DND-41 (cell line): Measurements from ENCODE around the gene GAN.

ENCODE experiments used
- EZH2 ChIP-seq: IDR thresholded peaks from 3 replicates; pipeline ENCODE4 v1.6.1; 2012; ENCODE audit warnings: borderline replicate concordance, low read depth, mild to moderate bottlenecking, moderate library complexity, low read length, inconsistent platforms; ENCODE audit not compliant: severe bottlenecking
- TF ChIP-seq, protein P1 (sequence below): IDR thresholded peaks from 2 replicates; pipeline ENCODE4 v1.5.1; 2012; ENCODE audit warnings: borderline replicate concordance, low read length, moderate library complexity, mild to moderate bottlenecking; ENCODE audit not compliant: poor library complexity, severe bottlenecking; ENCODE audit errors: extremely low read depth

DNA sequence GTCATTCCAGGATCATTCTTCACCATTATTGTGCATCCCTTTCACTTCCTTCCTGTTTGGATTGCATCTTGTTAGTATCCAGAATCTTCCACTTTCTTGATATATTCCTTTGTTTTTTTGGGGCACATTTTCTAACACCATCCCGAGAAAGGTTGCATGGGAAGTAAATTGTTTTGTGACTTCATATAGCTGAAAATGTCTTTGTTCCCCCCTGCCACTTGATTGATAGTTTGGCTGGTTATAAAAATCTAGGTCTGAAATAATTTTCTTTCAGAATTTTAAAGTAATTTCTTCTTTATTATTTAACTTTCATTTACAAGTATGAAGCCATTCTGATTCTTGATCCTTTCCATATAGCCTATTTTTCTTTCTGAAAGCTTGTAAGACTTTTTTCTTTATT is 32.7 kb downstream of the GAN start:
- TF ChIP-seq, protein P1, sequence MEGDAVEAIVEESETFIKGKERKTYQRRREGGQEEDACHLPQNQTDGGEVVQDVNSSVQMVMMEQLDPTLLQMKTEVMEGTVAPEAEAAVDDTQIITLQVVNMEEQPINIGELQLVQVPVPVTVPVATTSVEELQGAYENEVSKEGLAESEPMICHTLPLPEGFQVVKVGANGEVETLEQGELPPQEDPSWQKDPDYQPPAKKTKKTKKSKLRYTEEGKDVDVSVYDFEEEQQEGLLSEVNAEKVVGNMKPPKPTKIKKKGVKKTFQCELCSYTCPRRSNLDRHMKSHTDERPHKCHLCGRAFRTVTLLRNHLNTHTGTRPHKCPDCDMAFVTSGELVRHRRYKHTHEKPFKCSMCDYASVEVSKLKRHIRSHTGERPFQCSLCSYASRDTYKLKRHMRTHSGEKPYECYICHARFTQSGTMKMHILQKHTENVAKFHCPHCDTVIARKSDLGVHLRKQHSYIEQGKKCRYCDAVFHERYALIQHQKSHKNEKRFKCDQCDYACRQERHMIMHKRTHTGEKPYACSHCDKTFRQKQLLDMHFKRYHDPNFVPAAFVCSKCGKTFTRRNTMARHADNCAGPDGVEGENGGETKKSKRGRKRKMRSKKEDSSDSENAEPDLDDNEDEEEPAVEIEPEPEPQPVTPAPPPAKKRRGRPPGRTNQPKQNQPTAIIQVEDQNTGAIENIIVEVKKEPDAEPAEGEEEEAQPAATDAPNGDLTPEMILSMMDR: no peak
- no peak for TF ChIP-seq EZH2
